Liver (tissue), 9 donors: ENCODE measurements around the gene LOXL3. TPM values are rescaled to one million over a fixed set of nuclear protein-coding genes. Genes with fewer than 3 reads are reported as not detected.

Source experiments
- DNase-seq: peaks from one replicate; pipeline ENCODE4 v3.0.0-alpha.2; 2017; ENCODE audit warnings: low spot score
- H3K27ac ChIP-seq, 2 donors: one replicate each; pipeline ENCODE4 v1.7.0; 2013; ENCODE audit warnings: inconsistent platforms in 2 of 2, low read length in 2 of 2, control low read depth in 1 of 2, low read depth in 1 of 2, mild to moderate bottlenecking in 1 of 2
- H3K27me3 ChIP-seq, 4 donors: one replicate each; pipeline versions ENCODE4 v1.6.1 to v1.7.0; 2013; ENCODE audit warnings: low read length in 3 of 4, inconsistent platforms in 1 of 4, mild to moderate bottlenecking in 1 of 4, moderate library complexity in 1 of 4; ENCODE audit not compliant: control insufficient read depth in 4 of 4, insufficient read depth in 4 of 4
- H3K36me3 ChIP-seq, 4 donors: one replicate each; pipeline versions ENCODE4 v1.6.1 to v1.7.0; 2013; ENCODE audit warnings: low read length in 3 of 4, mild to moderate bottlenecking in 3 of 4, low read depth in 1 of 4, moderate library complexity in 1 of 4; ENCODE audit not compliant: control insufficient read depth in 4 of 4, insufficient read depth in 3 of 4
- H3K4me1 ChIP-seq, 4 donors: one replicate each; pipeline versions ENCODE4 v1.6.1 to v1.7.0; 2013; ENCODE audit warnings: low read length in 3 of 4, mild to moderate bottlenecking in 3 of 4, moderate library complexity in 1 of 4; ENCODE audit not compliant: control insufficient read depth in 4 of 4, insufficient read depth in 4 of 4
- H3K4me3 ChIP-seq, 3 donors: one replicate each; pipeline versions ENCODE4 v1.6.1 to v1.7.0; 2013; ENCODE audit warnings: low read length in 3 of 3, control low read depth in 1 of 3, low read depth in 1 of 3, mild to moderate bottlenecking in 1 of 3
- H3K9ac ChIP-seq, 2 donors: one replicate each; pipeline ENCODE4 v1.7.0; 2013; ENCODE audit warnings: low read length in 2 of 2, mild to moderate bottlenecking in 2 of 2, moderate library complexity in 2 of 2, control low read depth in 1 of 2, low read depth in 1 of 2
- H3K9me3 ChIP-seq, 4 donors: one replicate each; pipeline versions ENCODE4 v1.6.1 to v1.7.0; 2013; ENCODE audit warnings: low read length in 3 of 4; ENCODE audit not compliant: control insufficient read depth in 4 of 4
- ATF3 ChIP-seq: IDR thresholded peaks from 2 replicates; pipeline ENCODE4 v1.6.1; 2016; ENCODE audit warnings: antibody characterized with exemption
- CTCF ChIP-seq: fragments of 150-350 bp; IDR thresholded peaks from 2 replicates; pipeline ENCODE4 v1.5.1; 2017; ENCODE audit warnings: improper control_type of control experiment, low read depth, low read length; ENCODE audit not compliant: missing input control
- FOXA2 ChIP-seq: IDR thresholded peaks from 2 replicates; pipeline ENCODE4 v1.6.1; 2016; ENCODE audit warnings: antibody characterized with exemption
- GABPA ChIP-seq, 2 donors: IDR thresholded peaks in 1 of 2; conservative IDR thresholded peaks in 1 of 2; 2 replicates each; pipeline ENCODE4 v1.6.1; 2016; ENCODE audit warnings: antibody characterized with exemption in 2 of 2, mild to moderate bottlenecking in 1 of 2, moderate library complexity in 1 of 2
- HNF4A ChIP-seq, 2 donors: conservative IDR thresholded peaks; 2 replicates each; pipeline ENCODE4 v1.6.1; 2016; ENCODE audit warnings: antibody characterized with exemption in 2 of 2, mild to moderate bottlenecking in 2 of 2
- HNF4G ChIP-seq: IDR thresholded peaks from 2 replicates; pipeline ENCODE4 v1.6.1; 2016; ENCODE audit warnings: antibody characterized with exemption
- JUND ChIP-seq, 2 donors: IDR thresholded peaks; 2 replicates each; pipeline ENCODE4 v1.6.1; 2016; ENCODE audit warnings: antibody characterized with exemption in 2 of 2
- MAX ChIP-seq: IDR thresholded peaks from 2 replicates; pipeline ENCODE4 v1.6.1; 2016; ENCODE audit warnings: antibody characterized with exemption
- NR2F2 ChIP-seq: IDR thresholded peaks from 2 replicates; pipeline ENCODE4 v1.6.1; 2016; ENCODE audit warnings: antibody characterized with exemption
- RAD21 ChIP-seq, 2 donors: IDR thresholded peaks; 2 replicates each; pipeline ENCODE4 v1.6.1; 2016; ENCODE audit warnings: antibody characterized with exemption in 2 of 2, mild to moderate bottlenecking in 2 of 2
- REST ChIP-seq: IDR thresholded peaks from 2 replicates; pipeline ENCODE4 v1.6.1; 2016; ENCODE audit warnings: antibody characterized with exemption, mild to moderate bottlenecking
- RXRA ChIP-seq, 2 donors: IDR thresholded peaks; 2 replicates each; pipeline ENCODE4 v1.6.1; 2017 to 2018; ENCODE audit warnings: antibody characterized with exemption in 2 of 2, mild to moderate bottlenecking in 1 of 2
- TAF1 ChIP-seq: conservative IDR thresholded peaks from 2 replicates; pipeline ENCODE4 v1.6.1; 2016; ENCODE audit warnings: antibody characterized with exemption, mild to moderate bottlenecking
- YY1 ChIP-seq: IDR thresholded peaks from 2 replicates; pipeline ENCODE4 v1.6.1; 2016; ENCODE audit warnings: antibody characterized with exemption, mild to moderate bottlenecking
- ZBTB33 ChIP-seq: IDR thresholded peaks from 2 replicates; pipeline ENCODE4 v1.6.1; 2016; ENCODE audit warnings: antibody characterized with exemption
- WGBS: extraction: QIAGEN DNeasy Blood & Tissue Kit; methylation state at CpG from one replicate; pipeline ENCODE4 v1.1.7; 2013; 5-methylcytosine and 5-hydroxymethylcytosine counted together
- polyA plus RNA-seq, 2 donors: library from polyadenylated mRNA; stranded (reverse) in 1 of 2; unstranded in 1 of 2; fragments of 200-250 nt in 1 of 2; fragments of >200 nt in 1 of 2; fragmentation: Nextera tagmentation in 1 of 2; extraction: Ambion mirVana in 1 of 2; gene quantifications; one replicate each; pipeline versions ENCODE4 v1.2.1 to v1.2.3, GENCODE V29; 2013 to 2015
- total RNA-seq, 2 donors: library from RNA; depleted of rRNA; stranded (reverse); fragments of >200 nt; gene quantifications; one replicate each; pipeline ENCODE4 v1.2.3, GENCODE V29; 2014
- donor health status: healthy.
- donor health status: healthy.
- donor health status: healthy.
- donor health status: healthy.
- donor health status: healthy.

Gene LOXL3
- total and polyA plus RNA-seq, 4 donors = 0.31 to 2.8 (median 1.3) TPM

GRCh38 chr2:74501335-74502071 is 52.2 kb downstream of the LOXL3 start:
- Histone ChIP-seq H3K4me3 (peak overlapping the region in 2 of 3 donors; percentile 76 to 97), H3K4me1 (peaks cover 24 to 87% (median 72%) of the 10 kb centered on the region in 4 donors)

GRCh38 chr2:74500578-74500946 is 53.2 kb downstream of the LOXL3 start:
- peaks cover 22 to 84% (median 69%) of the 10 kb centered on the region in 4 donors for H3K4me1 ChIP-seq
- no peak for DNase-seq
- no peaks in the 10 kb centered on the region for H3K9me3 ChIP-seq
- H3K4me3 ChIP-seq = no peak overlapping the region
- TF ChIP-seq MAX (no peak), RAD21 (IDR thresholded peaks at IDR 0.05) (no peak), JUND (IDR thresholded peaks at IDR 0.05) (no peak), HNF4G (no peak), GABPA (IDR thresholded peaks at IDR 0.05 in 1 of 2, conservative IDR thresholded peaks at IDR 0.05 in 1 of 2) (no peak), TAF1 (no peak), FOXA2 (no peak), HNF4A (conservative IDR thresholded peaks at IDR 0.05) (no peak), ZBTB33 (no peak), YY1 (no peak), REST (no peak), ATF3 (no peak), CTCF (no peak), NR2F2 (no peak), RXRA (IDR thresholded peaks at IDR 0.05) (no peak)
- no peak overlapping the region for H3K9ac ChIP-seq
- H3K27ac ChIP-seq = no peak overlapping the region
- no peaks in the 10 kb centered on the region for H3K27me3 ChIP-seq
- peaks cover 0 to 5% (median under 1%) of the 10 kb centered on the region in 4 donors for H3K36me3 ChIP-seq

More at GRCh38 chr2:74501335-74502071, 52.2 kb downstream of the LOXL3 start:
- 48% methylated on average over 18 of the region's 18 CpGs for WGBS
- H3K36me3 ChIP-seq = peaks cover 0 to 6% (median 4%) of the 10 kb centered on the region in 4 donors
- no peaks in the 10 kb centered on the region for H3K27me3 ChIP-seq
- no peak overlapping the region for H3K9ac ChIP-seq
- peak overlapping the region in 1 of 2 donors; percentile 93 for H3K27ac ChIP-seq
- no peaks in the 10 kb centered on the region for H3K9me3 ChIP-seq
- no peak for DNase-seq
- no peak for TF ChIP-seq TAF1
- no peak for TF ChIP-seq RAD21 (IDR thresholded peaks at IDR 0.05)
- TF ChIP-seq REST = peak; percentile 93
